Measurements from ENCODE around the gene IDUA.
"Not testable (repeated sequence)": the region's sequence is repeated elsewhere in the genome, so short reads cannot be mapped to it uniquely, and the experiment has no call there.

The IDUA gene

GRCh38 chr4:966266-967112, 20.4 kb upstream of the IDUA start:
- no peak for DNase-seq (ENCODE audit: low read depth in 1 of 2, low spot score in 1 of 2)

GRCh38 chr4:967113-968104, 19.4 kb upstream of the IDUA start:
- no peak for DNase-seq (ENCODE audit: low read depth in 1 of 2, low spot score in 1 of 2)

GRCh38 chr4:968221-968620, 18.6 kb upstream of the IDUA start:
- DNase-seq (ENCODE audit: low read depth in 1 of 2, low spot score in 1 of 2): no peak

GRCh38 chr4:968621-969394, 18.0 kb upstream of the IDUA start:
- DNase-seq (ENCODE audit: low read depth in 1 of 2, low spot score in 1 of 2): no peak

- no peak for DNase-seq (ENCODE audit: low read depth in 1 of 2, low spot score in 1 of 2)
These were observed 16.6 kb upstream of the IDUA start for GRCh38 chr4:970046-970745.

GRCh38 chr4:970854-971520, 15.9 kb upstream of the IDUA start:
- no peak for DNase-seq (ENCODE audit: low read depth in 1 of 2, low spot score in 1 of 2)

- no peak for DNase-seq (ENCODE audit: low read depth in 1 of 2, low spot score in 1 of 2)
These were observed 15.0 kb upstream of the IDUA start for GRCh38 chr4:971666-972500.

- peak; percentile 22 to 55 for DNase-seq (ENCODE audit: low read depth in 1 of 2, low spot score in 1 of 2)
These were observed 14.0 kb upstream of the IDUA start for GRCh38 chr4:972651-973424.

GRCh38 chr4:973431-974397, 13.1 kb upstream of the IDUA start, which contains the start of gene DGKQ:
TSS of gene DGKQ (minus strand) at chr4:973569. CDS start at chr4:973482, 87 bp downstream.
- peak; percentile 78 to 88 for DNase-seq (ENCODE audit: low read depth in 1 of 2, low spot score in 1 of 2)

GRCh38 chr4:974668-975067, 12.2 kb upstream of the IDUA start:
- DNase-seq (ENCODE audit: low read depth in 1 of 2, low spot score in 1 of 2): no peak

- not testable (repeated sequence) for DNase-seq (ENCODE audit: low read depth in 1 of 2, low spot score in 1 of 2)
These were observed 10.8 kb upstream of the IDUA start for GRCh38 chr4:976016-976415.

- DNase-seq (ENCODE audit: low read depth in 1 of 2, low spot score in 1 of 2): no peak
These were observed 7.7 kb upstream of the IDUA start for GRCh38 chr4:978957-979701.

- DNase-seq (ENCODE audit: low read depth in 1 of 2, low spot score in 1 of 2): no peak
These were observed 4.6 kb upstream of the IDUA start for GRCh38 chr4:982291-982690.

GRCh38 chr4:982814-983213, 4.0 kb upstream of the IDUA start:
- DNase-seq (ENCODE audit: low read depth in 1 of 2, low spot score in 1 of 2): no peak

GRCh38 chr4:984336-985054, 2.3 kb upstream of the IDUA start:
- DNase-seq (ENCODE audit: low read depth in 1 of 2, low spot score in 1 of 2): no peak

Measured in activated T-helper 1 cell treated with anti-CD3 and anti-CD28 coated beads, Interleukin-2, amount 50 U/mL, for 16 hours (primary cell).